ENCODE data around the gene MTUS2. TPM values are rescaled to one million over a fixed set of nuclear protein-coding genes. Genes with fewer than 3 reads are reported as not detected.
A peak's percentile ranks its signal among the peaks of the same experiment; 100 is the strongest.

MTUS2 gene
- total RNA-seq, 1 donor from 2014 or later, result 4.1 TPM

GRCh38 chr13:29471551-29471950, 651.4 kb downstream of the MTUS2 start:
- no peak for DNase-seq (ENCODE audit: extremely low spot score, unreplicated experiment)
- Mint-ChIP-seq H3K27me3 (no peaks in the 10 kb centered on the region), H3K27ac (no peak overlapping the region), H3K36me3 (no peaks in the 10 kb centered on the region), H3K9me3 (no peaks in the 10 kb centered on the region), H3K4me1 (ENCODE audit: unreplicated experiment) (peaks cover 12% of the 10 kb centered on the region), H3K4me3 (no peak overlapping the region)
- TF ChIP-seq CTCF (conservative IDR thresholded peaks at IDR 0.05), result no peak

GRCh38 chr13:29472332-29472961, 652.3 kb downstream of the MTUS2 start:
- no peaks in the 10 kb centered on the region for H3K36me3 Mint-ChIP-seq
- H3K4me3 Mint-ChIP-seq, result no peak overlapping the region
- no peak for DNase-seq (ENCODE audit: extremely low spot score, unreplicated experiment)
- H3K27ac Mint-ChIP-seq, result no peak overlapping the region
- no peaks in the 10 kb centered on the region for H3K9me3 Mint-ChIP-seq
- H3K4me1 Mint-ChIP-seq (ENCODE audit: unreplicated experiment), result peaks cover 5% of the 10 kb centered on the region
- TF ChIP-seq CTCF (conservative IDR thresholded peaks at IDR 0.05), result peak; percentile 86
- no peaks in the 10 kb centered on the region for H3K27me3 Mint-ChIP-seq

GRCh38 chr13:29473166-29473565, 653.0 kb downstream of the MTUS2 start:
- Mint-ChIP-seq H3K36me3 (no peaks in the 10 kb centered on the region), H3K27me3 (no peaks in the 10 kb centered on the region), H3K4me3 (no peak overlapping the region), H3K4me1 (ENCODE audit: unreplicated experiment) (no peaks in the 10 kb centered on the region), H3K27ac (no peak overlapping the region), H3K9me3 (no peaks in the 10 kb centered on the region)
- DNase-seq (ENCODE audit: extremely low spot score, unreplicated experiment), result no peak
- no peak for TF ChIP-seq CTCF (conservative IDR thresholded peaks at IDR 0.05)

- no peak overlapping the region for H3K27ac Mint-ChIP-seq
- H3K36me3 Mint-ChIP-seq, result no peaks in the 10 kb centered on the region
- no peaks in the 10 kb centered on the region for H3K4me1 Mint-ChIP-seq (ENCODE audit: unreplicated experiment)
- TF ChIP-seq CTCF (conservative IDR thresholded peaks at IDR 0.05), result no peak
- DNase-seq (ENCODE audit: extremely low spot score, unreplicated experiment), result no peak
- H3K9me3 Mint-ChIP-seq, result no peaks in the 10 kb centered on the region
- no peaks in the 10 kb centered on the region for H3K27me3 Mint-ChIP-seq
- no peak overlapping the region for H3K4me3 Mint-ChIP-seq
Measured at GRCh38 chr13:29474991-29475390, 654.9 kb downstream of the MTUS2 start.

GRCh38 chr13:29476046-29476445, 655.9 kb downstream of the MTUS2 start:
- no peaks in the 10 kb centered on the region for H3K4me1 Mint-ChIP-seq (ENCODE audit: unreplicated experiment)
- H3K9me3 Mint-ChIP-seq, result no peaks in the 10 kb centered on the region
- no peak for TF ChIP-seq CTCF (conservative IDR thresholded peaks at IDR 0.05)
- H3K36me3 Mint-ChIP-seq, result no peaks in the 10 kb centered on the region
- DNase-seq (ENCODE audit: extremely low spot score, unreplicated experiment), result no peak
- no peak overlapping the region for H3K4me3 Mint-ChIP-seq
- H3K27ac Mint-ChIP-seq, result no peak overlapping the region
- peaks cover 4% of the 10 kb centered on the region for H3K27me3 Mint-ChIP-seq
